Lower leg skin (tissue), 4 donors: ENCODE data around the gene CALD1. TPM values are rescaled to one million over a fixed set of nuclear protein-coding genes. Genes with fewer than 3 reads are reported as not detected.

ENCODE experiments used
- DNase-seq, 2 donors: peaks; one replicate each; pipeline ENCODE4 v3.0.0-alpha.2; 2019; ENCODE audit warnings: low spot score in 2 of 2
- H3K4me3 ChIP-seq: fragments of 200-600 bp; sonication (generic); 2 replicates; pipeline ENCODE4 v1.5.1; 2017; ENCODE audit warnings: mild to moderate bottlenecking, low read depth; ENCODE audit not compliant: poor library complexity, severe bottlenecking
- POLR2A ChIP-seq, 2 donors: fragments of 450-650 bp; IDR thresholded peaks; one replicate each; pipeline ENCODE4 v1.6.1; 2016 to 2017; ENCODE audit warnings: antibody characterized with exemption in 2 of 2, mild to moderate bottlenecking in 1 of 2, moderate library complexity in 1 of 2
- WGBS, 2 donors: methylation state at CpG; one replicate each; pipeline ENCODE4 v1.1.5; 2018; 5-methylcytosine and 5-hydroxymethylcytosine counted together
- intact Hi-C: fragments of 100-400 bp; cut with DNase I; formaldehyde crosslinking; loops from one replicate; pipeline ENCODE4 v1.15.0; 2023; ENCODE audit warnings: low total_unique reads
- total RNA-seq, 4 donors: library from RNA; depleted of rRNA; stranded (reverse); fragments of >200 nt; gene quantifications; one replicate each; pipeline ENCODE4 v1.1.0, GENCODE V29; 2016
- TF ChIP-seq, protein P1 (sequence below), 3 donors: fragments of 450-650 bp; IDR thresholded peaks; one replicate each; pipeline ENCODE4 v1.5.1; 2016; ENCODE audit warnings: antibody characterized with exemption in 3 of 3, mild to moderate bottlenecking in 3 of 3, moderate library complexity in 2 of 3

Gene CALD1
- total RNA-seq, 4 donors from 2014 or later, result 30.3 to 95.7 (median 58.0) TPM

GRCh38 chr7:134827436-134827835 is 48.0 kb downstream of the CALD1 start:
- no peak overlapping the region for H3K4me3 ChIP-seq
- TF ChIP-seq POLR2A (IDR thresholded peaks at IDR 0.05), result no peak
- TF ChIP-seq, protein P1, sequence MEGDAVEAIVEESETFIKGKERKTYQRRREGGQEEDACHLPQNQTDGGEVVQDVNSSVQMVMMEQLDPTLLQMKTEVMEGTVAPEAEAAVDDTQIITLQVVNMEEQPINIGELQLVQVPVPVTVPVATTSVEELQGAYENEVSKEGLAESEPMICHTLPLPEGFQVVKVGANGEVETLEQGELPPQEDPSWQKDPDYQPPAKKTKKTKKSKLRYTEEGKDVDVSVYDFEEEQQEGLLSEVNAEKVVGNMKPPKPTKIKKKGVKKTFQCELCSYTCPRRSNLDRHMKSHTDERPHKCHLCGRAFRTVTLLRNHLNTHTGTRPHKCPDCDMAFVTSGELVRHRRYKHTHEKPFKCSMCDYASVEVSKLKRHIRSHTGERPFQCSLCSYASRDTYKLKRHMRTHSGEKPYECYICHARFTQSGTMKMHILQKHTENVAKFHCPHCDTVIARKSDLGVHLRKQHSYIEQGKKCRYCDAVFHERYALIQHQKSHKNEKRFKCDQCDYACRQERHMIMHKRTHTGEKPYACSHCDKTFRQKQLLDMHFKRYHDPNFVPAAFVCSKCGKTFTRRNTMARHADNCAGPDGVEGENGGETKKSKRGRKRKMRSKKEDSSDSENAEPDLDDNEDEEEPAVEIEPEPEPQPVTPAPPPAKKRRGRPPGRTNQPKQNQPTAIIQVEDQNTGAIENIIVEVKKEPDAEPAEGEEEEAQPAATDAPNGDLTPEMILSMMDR (IDR thresholded peaks at IDR 0.05), result no peak
- 89 to 93% methylated on average over 4 of the region's 4 CpGs for WGBS, 2 donors
- intact Hi-C loops, result no loop called here
- no peak for DNase-seq

DNA sequence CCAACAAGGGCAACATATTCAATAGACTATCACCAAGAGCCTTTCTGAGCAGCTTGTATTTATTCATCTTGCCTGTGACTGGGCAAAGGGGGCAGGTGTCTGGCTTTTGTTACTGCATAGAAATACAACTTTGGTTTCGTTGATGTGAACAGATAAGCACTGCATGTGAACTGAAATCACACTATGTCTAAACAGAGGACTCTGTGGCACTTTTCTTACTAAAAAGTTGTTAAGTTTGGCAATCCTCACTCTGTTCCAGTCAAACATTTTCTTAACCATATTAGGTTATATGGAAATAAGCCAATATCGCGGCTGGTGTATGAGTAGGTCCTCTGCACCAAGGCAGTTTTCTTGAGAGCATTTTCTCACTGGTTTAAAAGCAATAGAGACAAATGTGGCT is 48.5 kb downstream of the CALD1 start:
- intact Hi-C loops, result no loop called here
- WGBS, 2 donors, result 57 to 69% methylated on average over 3 of the region's 3 CpGs
- TF ChIP-seq, protein P1 (IDR thresholded peaks at IDR 0.05), result no peak
- no peak for TF ChIP-seq POLR2A (IDR thresholded peaks at IDR 0.05)
- no peak for DNase-seq
- H3K4me3 ChIP-seq, result no peak overlapping the region

GRCh38 chr7:134828361-134828760 is 48.9 kb downstream of the CALD1 start:
- no peak for DNase-seq
- intact Hi-C loops, result no loop called here
- TF ChIP-seq POLR2A (IDR thresholded peaks at IDR 0.05), result no peak
- TF ChIP-seq, protein P1 (IDR thresholded peaks at IDR 0.05), result no peak
- WGBS, 2 donors, result 69 to 79% methylated on average over 2 of the region's 2 CpGs
- no peak overlapping the region for H3K4me3 ChIP-seq

- no peak for DNase-seq
- TF ChIP-seq POLR2A (IDR thresholded peaks at IDR 0.05), result no peak
- TF ChIP-seq, protein P1 (IDR thresholded peaks at IDR 0.05), result no peak
- 81 to 82% methylated on average over 3 of the region's 3 CpGs for WGBS, 2 donors
- no peak overlapping the region for H3K4me3 ChIP-seq
- intact Hi-C loops, result no loop called here
Measured at GRCh38 chr7:134829380-134829986, 50.0 kb downstream of the CALD1 start.

DNA sequence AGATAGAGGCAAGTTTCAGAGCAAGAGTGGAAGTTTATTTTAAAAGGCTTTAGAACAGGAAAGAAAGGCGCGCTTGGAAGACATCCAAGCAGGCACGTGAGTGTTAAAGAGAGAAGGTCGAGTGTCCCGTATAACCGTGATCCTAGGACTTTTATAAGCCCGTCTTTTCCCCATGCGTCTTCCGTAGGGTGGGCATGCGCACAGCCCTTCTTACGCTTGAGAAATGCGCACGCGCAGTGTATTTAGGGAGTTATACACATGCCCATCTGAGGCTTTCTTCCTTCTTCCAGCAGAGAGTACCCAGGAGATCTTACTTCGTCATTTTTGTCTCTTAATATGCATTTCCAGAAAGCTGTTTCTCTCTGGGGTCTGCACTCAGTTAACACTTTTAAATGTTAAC is 52.4 kb downstream of the CALD1 start:
- TF ChIP-seq, protein P1 (IDR thresholded peaks at IDR 0.05), result no peak
- TF ChIP-seq POLR2A (IDR thresholded peaks at IDR 0.05), result no peak
- WGBS, 2 donors, result 71 to 83% methylated on average over 15 of the region's 15 CpGs
- intact Hi-C loops, result no loop called here
- no peak overlapping the region for H3K4me3 ChIP-seq
- DNase-seq, result no peak

- intact Hi-C loops, result no loop called here
- no peak for TF ChIP-seq POLR2A (IDR thresholded peaks at IDR 0.05)
- TF ChIP-seq, protein P1 (IDR thresholded peaks at IDR 0.05), result no peak
- WGBS, 2 donors, result 83 to 91% methylated on average over 3 of the region's 3 CpGs
- DNase-seq, result no peak
- H3K4me3 ChIP-seq, result no peak overlapping the region
Measured at GRCh38 chr7:134832367-134832766, 52.9 kb downstream of the CALD1 start.
